OCI-LY7 (cell line): ENCODE measurements around the gene UBE2G2. TPM values are rescaled to one million over a fixed set of nuclear protein-coding genes. Genes with fewer than 3 reads are reported as not detected.

Experiments used
- BruUV-seq: library from RNA; stranded (reverse); fragments of 400-500 nt; replicated peaks from 2 replicates; lab custom pipeline; 2021; lab: Mats Ljungman, UMichigan
- CTCF ChIA-PET: fragments of 300-600 bp; sonication (Branson Sonifier 250); formaldehyde crosslinking; loops from one replicate; lab custom pipeline; 2022; ENCODE audit warnings: antibody characterized with exemption; ENCODE audit not compliant: unreplicated experiment; lab: Charles Lee
- POLR2A ChIA-PET: fragments of 300-600 bp; sonication (Branson Sonifier 250); formaldehyde crosslinking; loops from one replicate; lab custom pipeline; 2022; ENCODE audit warnings: antibody characterized with exemption; lab: Charles Lee
- DNase-seq: peaks from one replicate; pipeline ENCODE4 v3.0.0-alpha.2; 2015; ENCODE audit warnings: low spot score
- H2AFZ ChIP-seq: fragments of 200-600 bp; sonication (generic), shearing (Covaris generic); 2 replicates; pipeline ENCODE4 v1.6.1; 2014; ENCODE audit warnings: mild to moderate bottlenecking, antibody characterized with exemption, low read length, moderate library complexity
- H3K27ac ChIP-seq: fragments of 200-600 bp; sonication (generic); 2 replicates; pipeline ENCODE4 v1.5.1; 2014; ENCODE audit warnings: mixed run types, low read depth, mild to moderate bottlenecking, moderate library complexity, low read length, inconsistent platforms; ENCODE audit not compliant: poor library complexity, severe bottlenecking
- H3K36me3 ChIP-seq: fragments of 200-600 bp; sonication (generic); 2 replicates; pipeline ENCODE4 v1.6.1; 2014; ENCODE audit warnings: mild to moderate bottlenecking, antibody characterized with exemption, low read length, moderate library complexity, mixed read lengths; ENCODE audit not compliant: insufficient read depth
- H3K4me1 ChIP-seq: fragments of 200-600 bp; sonication (generic); 2 replicates; pipeline ENCODE4 v1.5.1; 2014; ENCODE audit warnings: mild to moderate bottlenecking, low read length; ENCODE audit not compliant: insufficient read depth, poor library complexity, severe bottlenecking
- H3K4me2 ChIP-seq: fragments of 200-600 bp; sonication (generic); 2 replicates; pipeline ENCODE4 v1.6.1; 2014; ENCODE audit warnings: mild to moderate bottlenecking, low read length
- H3K4me3 ChIP-seq: fragments of 200-600 bp; sonication (generic); 2 replicates; pipeline ENCODE4 v1.5.1; 2014; ENCODE audit warnings: mild to moderate bottlenecking, low read depth, low read length; ENCODE audit not compliant: poor library complexity, severe bottlenecking
- H3K79me2 ChIP-seq: fragments of 200-600 bp; sonication (generic); 2 replicates; pipeline ENCODE4 v1.6.1; 2016; ENCODE audit warnings: low read depth, mild to moderate bottlenecking, low read length, moderate library complexity, mixed read lengths; ENCODE audit not compliant: insufficient read depth
- H3K9me2 ChIP-seq: fragments of 200-600 bp; sonication (generic); 2 replicates; pipeline ENCODE4 v1.6.1; 2016; ENCODE audit warnings: mild to moderate bottlenecking, low read length, mixed read lengths; ENCODE audit not compliant: insufficient read depth
- H3K9me3 ChIP-seq: fragments of 200-600 bp; sonication (generic); 2 replicates; pipeline ENCODE4 v1.6.1; 2014; ENCODE audit warnings: mild to moderate bottlenecking, mixed run types, low read length, mixed read lengths
- H4K20me1 ChIP-seq: fragments of 200-600 bp; sonication (generic); 2 replicates; pipeline ENCODE4 v1.6.1; 2014; ENCODE audit warnings: mild to moderate bottlenecking, antibody characterized with exemption, low read length, moderate library complexity, mixed read lengths; ENCODE audit not compliant: insufficient read depth
- CTCF ChIP-seq: fragments of 200-600 bp; sonication (generic); conservative IDR thresholded peaks from 2 replicates; pipeline ENCODE4 v1.5.1; 2014; ENCODE audit warnings: mild to moderate bottlenecking, antibody characterized with exemption, low read length, moderate library complexity, mixed read lengths
- EZH2phosphoT487 ChIP-seq: fragments of 200-600 bp; sonication (generic); IDR thresholded peaks from 2 replicates; pipeline ENCODE4 v1.6.1; 2018; ENCODE audit warnings: low read depth, borderline replicate concordance, mild to moderate bottlenecking, mixed run types, antibody characterized with exemption, low read length, moderate library complexity, mixed read lengths
- intact Hi-C: fragments of 100-400 bp; cut with micrococcal nuclease; formaldehyde crosslinking; loops from one replicate; pipeline ENCODE4 v1.10.0; 2022; ENCODE audit not compliant: unreplicated experiment
- total RNA-seq, 2 experiments: library from RNA; depleted of rRNA in 1 of 2; stranded (reverse); fragments of >200 nt in 1 of 2; shearing (Covaris generic) in 1 of 2; gene quantifications; 2 replicates each; pipeline ENCODE4 v1.2.3, GENCODE V29; 2014 to 2022

UBE2G2 gene
- total RNA-seq, 2 experiments from 2014 or later = 104 to 141 TPM

GRCh38 chr21:44761011-44761729 is 40.5 kb downstream of the UBE2G2 start:
- Histone ChIP-seq H3K4me3 (no peak overlapping the region), H3K4me1 (no peaks in the 10 kb centered on the region), H3K36me3 (no peaks in the 10 kb centered on the region), H3K4me2 (no peak overlapping the region), H3K9me3 (no peaks in the 10 kb centered on the region), H3K27ac (no peak overlapping the region), H2AFZ (no peak overlapping the region), H4K20me1 (no peaks in the 10 kb centered on the region), H3K79me2 (no peaks in the 10 kb centered on the region), H3K9me2 (no peaks in the 10 kb centered on the region)
- no TSS peak for BruUV-seq
- ChIA-PET POLR2A (no interaction called here), CTCF (no interaction called here)
- DNase-seq = peak; percentile 45
- TF ChIP-seq EZH2phosphoT487 (no peak), CTCF (peak; percentile 77)
- intact Hi-C loops = no loop called here

GRCh38 chr21:44760376-44760775 is 41.2 kb downstream of the UBE2G2 start:
- CTCF ChIA-PET = no interaction called here
- H3K27ac ChIP-seq = no peak overlapping the region
- H3K9me3 ChIP-seq = no peaks in the 10 kb centered on the region
- H4K20me1 ChIP-seq = no peaks in the 10 kb centered on the region
- POLR2A ChIA-PET = no interaction called here
- no peak for DNase-seq
- no peak overlapping the region for H3K4me2 ChIP-seq
- H3K9me2 ChIP-seq = no peaks in the 10 kb centered on the region
- BruUV-seq = no TSS peak
- TF ChIP-seq CTCF = no peak
- no peak for TF ChIP-seq EZH2phosphoT487
- no peaks in the 10 kb centered on the region for H3K4me1 ChIP-seq
- H3K4me3 ChIP-seq = no peak overlapping the region
- intact Hi-C loops = no loop called here
- no peak overlapping the region for H2AFZ ChIP-seq
- no peaks in the 10 kb centered on the region for H3K79me2 ChIP-seq
- no peaks in the 10 kb centered on the region for H3K36me3 ChIP-seq

GRCh38 chr21:44759628-44760285 is 41.9 kb downstream of the UBE2G2 start:
- no peaks in the 10 kb centered on the region for H3K79me2 ChIP-seq
- no peak overlapping the region for H3K27ac ChIP-seq
- ChIA-PET POLR2A (no interaction called here), CTCF (interaction anchor here (0.6 kb wide), 1 partner anchor 526 kb away, joined by 3 read pairs; no protein-coding TSS in a partner anchor)
- H3K36me3 ChIP-seq = no peaks in the 10 kb centered on the region
- H3K4me3 ChIP-seq = no peak overlapping the region
- no peak overlapping the region for H3K4me2 ChIP-seq
- DNase-seq = no peak
- no peaks in the 10 kb centered on the region for H3K9me3 ChIP-seq
- no TSS peak for BruUV-seq
- H3K4me1 ChIP-seq = no peaks in the 10 kb centered on the region
- TF ChIP-seq CTCF (no peak), EZH2phosphoT487 (no peak)
- no peak overlapping the region for H2AFZ ChIP-seq
- H4K20me1 ChIP-seq = no peaks in the 10 kb centered on the region
- no peaks in the 10 kb centered on the region for H3K9me2 ChIP-seq
- intact Hi-C loops = no loop called here
